HG03378 (cell line): ENCODE data around the gene TUBA4A.

Experiments used
- ATAC-seq: cut with Tn5 transposase; IDR thresholded peaks from one replicate; pipeline ENCODE4 v1.9.1; 2021; ENCODE audit warnings: mild to moderate bottlenecking, moderate library complexity; ENCODE audit not compliant: unreplicated experiment

TUBA4A gene

GRCh38 chr2:219244789-219245147 lies 8.9 kb downstream of the TUBA4A start:
- no peak for ATAC-seq

- ATAC-seq = no peak
Measured at GRCh38 chr2:219243291-219243761, 10.4 kb downstream of the TUBA4A start.

GRCh38 chr2:219234331-219234730 lies 19.4 kb downstream of the TUBA4A start:
- no peak for ATAC-seq

- ATAC-seq = peak; percentile 6
Measured at GRCh38 chr2:219230059-219230540, 23.6 kb downstream of the TUBA4A start.

GRCh38 chr2:219229305-219230058 lies 24.2 kb downstream of the TUBA4A start, which contains the start of the genes ANKZF1 and ATG9A:
Gene ANKZF1, plus strand, starts transcription at chr2:219229806. Its CDS starts 452 bp downstream, at chr2:219230258.
Gene ATG9A, minus strand, starts transcription at chr2:219229636. Its CDS starts 1,612 bp downstream, at chr2:219228024.
- peak; percentile 94 for ATAC-seq

- ATAC-seq = peak; percentile 6
Measured at GRCh38 chr2:219228911-219229304, 24.8 kb downstream of the TUBA4A start.

- ATAC-seq = no peak
Measured at GRCh38 chr2:219228041-219228910, 25.4 kb downstream of the TUBA4A start.

GRCh38 chr2:219225350-219225749 lies 28.4 kb downstream of the TUBA4A start:
- ATAC-seq = no peak

GRCh38 chr2:219223831-219224610 lies 29.7 kb downstream of the TUBA4A start:
- no peak for ATAC-seq

GRCh38 chr2:219221957-219222518 lies 31.7 kb downstream of the TUBA4A start:
- no peak for ATAC-seq

- no peak for ATAC-seq
Measured at GRCh38 chr2:219220652-219221402, 32.9 kb downstream of the TUBA4A start.

- ATAC-seq = no peak
Measured at GRCh38 chr2:219219784-219220532, 33.8 kb downstream of the TUBA4A start.

- ATAC-seq = peak; percentile 61
Measured at GRCh38 chr2:219218732-219219701, 34.7 kb downstream of the TUBA4A start, which contains the start of gene ABCB6. Gene ABCB6, minus strand, starts transcription at chr2:219218958. Its CDS starts 285 bp downstream, at chr2:219218673.

GRCh38 chr2:219218217-219218731 lies 35.4 kb downstream of the TUBA4A start:
- peak; percentile 20 for ATAC-seq

GRCh38 chr2:219216535-219216915 lies 37.2 kb downstream of the TUBA4A start:
- no peak for ATAC-seq

GRCh38 chr2:219215871-219216534 lies 37.7 kb downstream of the TUBA4A start:
- no peak for ATAC-seq

GRCh38 chr2:219214786-219215185 lies 38.9 kb downstream of the TUBA4A start:
- ATAC-seq = no peak
